SK-N-SH (cell line): ENCODE measurements around the gene TBCE. TPM values are rescaled to one million over a fixed set of nuclear protein-coding genes. Genes with fewer than 3 reads are reported as not detected.
A peak's percentile ranks its signal among the peaks of the same experiment; 100 is the strongest.

Source experiments
- CTCF ChIA-PET: fragments of 300-600, 350-600 bp; formaldehyde crosslinking; extraction: SDS; loops from one replicate; lab custom pipeline; 2021; lab: Yijun Ruan, JAX
- POLR2A ChIA-PET: fragments of 350-600 bp; sonication (Branson Sonifier 250); formaldehyde crosslinking; extraction: SDS; loops from one replicate; lab custom pipeline; 2020; ENCODE audit warnings: antibody characterized with exemption, inconsistent platforms; lab: Yijun Ruan, JAX
- DNase-seq: peaks from one replicate; pipeline ENCODE4 v3.0.0; 2012
- H2AFZ ChIP-seq: fragments of 200-600 bp; sonication (generic); 2 replicates; pipeline ENCODE4 v1.8.1; 2016; ENCODE audit warnings: antibody characterized with exemption, mild to moderate bottlenecking, low read depth
- H3F3A ChIP-seq: fragments of 200-600 bp; sonication (generic); replicated peaks from 2 replicates; pipeline ENCODE3; 2016; ENCODE audit warnings: antibody characterized with exemption, mild to moderate bottlenecking; ENCODE audit not compliant: insufficient read depth
- H3K27ac ChIP-seq, 2 experiments: fragments of 200-500 bp in 1 of 2; fragments of 200-600 bp in 1 of 2; sonication (Bioruptor generic) in 1 of 2; sonication (generic), shearing (Covaris generic) in 1 of 2; 2 replicates each; pipeline versions ENCODE4 v1.5.1 to v1.6.1; 2014 to 2016; ENCODE audit warnings: low read depth in 2 of 2, inconsistent platforms in 1 of 2, low read length in 1 of 2, mild to moderate bottlenecking in 1 of 2, mixed read lengths in 1 of 2
- H3K27me3 ChIP-seq: fragments of 200-600 bp; sonication (generic), shearing (Covaris generic); 2 replicates; pipeline ENCODE4 v1.6.1; 2016; ENCODE audit warnings: mixed run types; ENCODE audit not compliant: insufficient read depth
- H3K36me3 ChIP-seq, 2 experiments: fragments of 200-500 bp in 1 of 2; fragments of 200-600 bp in 1 of 2; sonication (Bioruptor generic) in 1 of 2; sonication (generic) in 1 of 2; replicated peaks in 1 of 2; 2 replicates each; pipeline versions ENCODE3 to v1.5.1; 2014 to 2016; ENCODE audit warnings: low read length in 1 of 2, mild to moderate bottlenecking in 1 of 2; ENCODE audit not compliant: insufficient read depth in 2 of 2, control insufficient read depth in 1 of 2
- H3K4me1 ChIP-seq, 2 experiments: fragments of 200-500 bp in 1 of 2; fragments of 200-600 bp in 1 of 2; sonication (Bioruptor generic) in 1 of 2; sonication (generic), shearing (Covaris generic) in 1 of 2; 2 replicates each; pipeline versions ENCODE4 v1.5.1 to v1.6.1; 2014 to 2016; ENCODE audit warnings: low read depth in 1 of 2, low read length in 1 of 2, mixed run types in 1 of 2; ENCODE audit not compliant: insufficient read depth in 2 of 2, control insufficient read depth in 1 of 2
- H3K4me2 ChIP-seq: fragments of 200-600 bp; sonication (generic), shearing (Covaris generic); 2 replicates; pipeline ENCODE4 v1.6.1; 2017; ENCODE audit warnings: mixed run types
- H3K4me3 ChIP-seq, 2 experiments: fragments of 200-500 bp in 1 of 2; fragments of 200-600 bp in 1 of 2; sonication (Bioruptor generic) in 1 of 2; sonication (generic), shearing (Covaris generic) in 1 of 2; 2 replicates each; pipeline versions ENCODE4 v1.5.1 to v1.8.1; 2014 to 2016; ENCODE audit warnings: low read depth in 2 of 2, inconsistent platforms in 1 of 2, low read length in 1 of 2, mild to moderate bottlenecking in 1 of 2, mixed read lengths in 1 of 2, moderate library complexity in 1 of 2
- H3K79me2 ChIP-seq: fragments of 200-600 bp; sonication (generic); 2 replicates; pipeline ENCODE4 v1.8.1; 2017; ENCODE audit warnings: mild to moderate bottlenecking; ENCODE audit not compliant: insufficient read depth
- H3K9ac ChIP-seq: fragments of 200-600 bp; sonication (generic); 2 replicates; pipeline ENCODE4 v1.6.1; 2017; ENCODE audit warnings: mixed run types
- H3K9me2 ChIP-seq: fragments of 200-600 bp; sonication (generic); 2 replicates; pipeline ENCODE4 v1.6.1; 2017; ENCODE audit warnings: mixed run types
- H3K9me3 ChIP-seq: fragments of 200-600 bp; sonication (generic); 2 replicates; pipeline ENCODE4 v1.6.1; 2017; ENCODE audit warnings: mixed run types, mild to moderate bottlenecking, moderate library complexity
- H4K20me1 ChIP-seq: fragments of 200-600 bp; sonication (generic); 2 replicates; pipeline ENCODE4 v1.6.1; 2017; ENCODE audit warnings: mild to moderate bottlenecking, mixed run types; ENCODE audit not compliant: insufficient read depth
- CHD2 ChIP-seq: fragments of 150-350 bp; IDR thresholded peaks from 2 replicates; pipeline ENCODE4 v1.6.1; 2018; ENCODE audit warnings: low read length; ENCODE audit not compliant: partially characterized antibody
- ELF1 ChIP-seq: IDR thresholded peaks from 2 replicates; pipeline ENCODE4 v1.4.0; 2012
- EP300 ChIP-seq, 2 experiments: IDR thresholded peaks; 2 replicates each; pipeline versions ENCODE4 v1.4.0 to v1.6.1; 2012; ENCODE audit warnings: borderline replicate concordance in 1 of 2, low read depth in 1 of 2, low read length in 1 of 2
- FOSL2 ChIP-seq: IDR thresholded peaks from 2 replicates; pipeline ENCODE4 v1.4.0; 2012; ENCODE audit warnings: low read depth, mild to moderate bottlenecking, moderate library complexity, borderline replicate concordance
- FOXJ3 ChIP-seq: sonication (generic); formaldehyde crosslinking; IDR thresholded peaks from 2 replicates; pipeline ENCODE4 v1.5.1; 2020; ENCODE audit warnings: mild to moderate bottlenecking, missing genetic modification reagents
- FOXM1 ChIP-seq: IDR thresholded peaks from 2 replicates; pipeline ENCODE4 v1.4.0; 2012; ENCODE audit warnings: low read depth, mild to moderate bottlenecking
- GABPA ChIP-seq: IDR thresholded peaks from 2 replicates; pipeline ENCODE4 v1.4.0; 2012; ENCODE audit warnings: low read depth, mild to moderate bottlenecking
- GATA2 ChIP-seq: sonication (generic); formaldehyde crosslinking; IDR thresholded peaks from 2 replicates; pipeline ENCODE4 v1.5.0; 2020; ENCODE audit warnings: mild to moderate bottlenecking, missing genetic modification reagents
- JUND ChIP-seq: IDR thresholded peaks from 2 replicates; pipeline ENCODE4 v1.4.0; 2012
- MEF2A ChIP-seq: IDR thresholded peaks from 2 replicates; pipeline ENCODE4 v1.4.0; 2012; ENCODE audit warnings: low read depth, borderline replicate concordance
- NFIC ChIP-seq: IDR thresholded peaks from 2 replicates; pipeline ENCODE4 v1.4.0; 2012; ENCODE audit warnings: borderline replicate concordance
- POLR2AphosphoS5 ChIP-seq: IDR thresholded peaks from 2 replicates; pipeline ENCODE4 v1.6.1; 2012; ENCODE audit warnings: low read depth, low read length
- RAD21 ChIP-seq: IDR thresholded peaks from 2 replicates; pipeline ENCODE4 v1.6.1; 2012; ENCODE audit warnings: mild to moderate bottlenecking, low read length
- SIN3A ChIP-seq: IDR thresholded peaks from 2 replicates; pipeline ENCODE4 v1.6.1; 2012; ENCODE audit warnings: low read depth, mild to moderate bottlenecking, low read length, moderate library complexity, borderline replicate concordance
- SMC3 ChIP-seq: IDR thresholded peaks from 2 replicates; pipeline ENCODE4 v1.6.1; 2012; ENCODE audit warnings: low read depth, low read length, improper control_type of control experiment
- TAF1 ChIP-seq: IDR thresholded peaks from 2 replicates; pipeline ENCODE4 v1.6.1; 2012; ENCODE audit warnings: low read depth, mild to moderate bottlenecking, low read length, moderate library complexity, borderline replicate concordance
- TCF12 ChIP-seq: IDR thresholded peaks from 2 replicates; pipeline ENCODE4 v1.4.0; 2012
- WGBS: methylation state at CpG from one replicate; pipeline ENCODE4 v1.1.6; 2017; ENCODE audit warnings: low lambda C conversion rate; 5-methylcytosine and 5-hydroxymethylcytosine counted together
- polyA plus RNA-seq, 3 experiments: library from polyadenylated mRNA; depleted of rRNA; stranded (reverse); fragments of >200 nt; gene quantifications; 2 replicates each; pipeline ENCODE4 v1.2.3, GENCODE V29; 2012
- TF ChIP-seq, protein P1 (sequence below): fragments of 200-600 bp; sonication (generic); IDR thresholded peaks from 2 replicates; pipeline ENCODE4 v1.6.1; 2017; ENCODE audit warnings: antibody characterized with exemption, mild to moderate bottlenecking, moderate library complexity
- TF ChIP-seq, protein P2 (sequence below): fragments of 150-350 bp; IDR thresholded peaks from 2 replicates; pipeline ENCODE4 v1.6.1; 2016; ENCODE audit warnings: mild to moderate bottlenecking, low read depth, low read length
- TF ChIP-seq, protein P3 (sequence below): IDR thresholded peaks from 2 replicates; pipeline ENCODE4 v1.4.0; 2012; ENCODE audit warnings: low read depth
- TF ChIP-seq, protein P4 (sequence below): IDR thresholded peaks from 2 replicates; pipeline ENCODE4; 2012

TBCE gene
- polyA plus RNA-seq, 1 of the 3 experiments (the other 2 are of a cell fraction) = 18.3 TPM

DNA sequence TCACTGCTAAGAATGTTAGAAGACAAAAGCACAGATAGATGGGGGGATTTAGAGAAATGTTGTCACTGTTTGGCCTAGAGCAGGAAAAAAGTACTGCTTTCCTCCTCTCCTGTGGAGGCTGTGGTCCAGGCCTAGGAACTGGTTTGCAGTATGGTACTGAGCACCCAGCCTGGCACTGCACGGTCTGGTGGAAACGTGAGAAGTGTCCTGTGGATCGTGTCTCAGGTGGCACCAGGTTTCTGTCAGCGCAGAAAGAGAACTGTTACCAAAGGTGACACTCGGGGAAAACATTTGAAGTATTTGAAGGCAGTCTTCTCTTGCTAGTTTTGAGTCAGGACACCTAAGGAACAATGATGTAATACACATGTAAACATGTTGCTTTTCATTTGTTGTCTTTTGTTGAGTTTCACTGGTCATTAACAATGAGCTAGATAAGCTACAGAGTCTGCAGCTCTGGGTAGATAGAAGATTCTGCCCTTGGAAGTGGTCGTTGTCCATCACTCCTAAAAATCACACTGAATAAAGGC is 74.0 kb downstream of the TBCE start (continued):
- TF ChIP-seq NFIC (no peak), GABPA (no peak), MEF2A (no peak), GATA2 (CRISPR knock-in tag) (no peak), POLR2AphosphoS5 (no peak), FOXM1 (no peak), ELF1 (no peak), FOSL2 (no peak)
- TF ChIP-seq, protein P1, sequence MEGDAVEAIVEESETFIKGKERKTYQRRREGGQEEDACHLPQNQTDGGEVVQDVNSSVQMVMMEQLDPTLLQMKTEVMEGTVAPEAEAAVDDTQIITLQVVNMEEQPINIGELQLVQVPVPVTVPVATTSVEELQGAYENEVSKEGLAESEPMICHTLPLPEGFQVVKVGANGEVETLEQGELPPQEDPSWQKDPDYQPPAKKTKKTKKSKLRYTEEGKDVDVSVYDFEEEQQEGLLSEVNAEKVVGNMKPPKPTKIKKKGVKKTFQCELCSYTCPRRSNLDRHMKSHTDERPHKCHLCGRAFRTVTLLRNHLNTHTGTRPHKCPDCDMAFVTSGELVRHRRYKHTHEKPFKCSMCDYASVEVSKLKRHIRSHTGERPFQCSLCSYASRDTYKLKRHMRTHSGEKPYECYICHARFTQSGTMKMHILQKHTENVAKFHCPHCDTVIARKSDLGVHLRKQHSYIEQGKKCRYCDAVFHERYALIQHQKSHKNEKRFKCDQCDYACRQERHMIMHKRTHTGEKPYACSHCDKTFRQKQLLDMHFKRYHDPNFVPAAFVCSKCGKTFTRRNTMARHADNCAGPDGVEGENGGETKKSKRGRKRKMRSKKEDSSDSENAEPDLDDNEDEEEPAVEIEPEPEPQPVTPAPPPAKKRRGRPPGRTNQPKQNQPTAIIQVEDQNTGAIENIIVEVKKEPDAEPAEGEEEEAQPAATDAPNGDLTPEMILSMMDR = no peak
- TF ChIP-seq, protein P2, sequence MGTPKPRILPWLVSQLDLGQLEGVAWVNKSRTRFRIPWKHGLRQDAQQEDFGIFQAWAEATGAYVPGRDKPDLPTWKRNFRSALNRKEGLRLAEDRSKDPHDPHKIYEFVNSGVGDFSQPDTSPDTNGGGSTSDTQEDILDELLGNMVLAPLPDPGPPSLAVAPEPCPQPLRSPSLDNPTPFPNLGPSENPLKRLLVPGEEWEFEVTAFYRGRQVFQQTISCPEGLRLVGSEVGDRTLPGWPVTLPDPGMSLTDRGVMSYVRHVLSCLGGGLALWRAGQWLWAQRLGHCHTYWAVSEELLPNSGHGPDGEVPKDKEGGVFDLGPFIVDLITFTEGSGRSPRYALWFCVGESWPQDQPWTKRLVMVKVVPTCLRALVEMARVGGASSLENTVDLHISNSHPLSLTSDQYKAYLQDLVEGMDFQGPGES = no peak
- TF ChIP-seq, protein P3, sequence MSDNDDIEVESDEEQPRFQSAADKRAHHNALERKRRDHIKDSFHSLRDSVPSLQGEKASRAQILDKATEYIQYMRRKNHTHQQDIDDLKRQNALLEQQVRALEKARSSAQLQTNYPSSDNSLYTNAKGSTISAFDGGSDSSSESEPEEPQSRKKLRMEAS = no peak

DNA sequence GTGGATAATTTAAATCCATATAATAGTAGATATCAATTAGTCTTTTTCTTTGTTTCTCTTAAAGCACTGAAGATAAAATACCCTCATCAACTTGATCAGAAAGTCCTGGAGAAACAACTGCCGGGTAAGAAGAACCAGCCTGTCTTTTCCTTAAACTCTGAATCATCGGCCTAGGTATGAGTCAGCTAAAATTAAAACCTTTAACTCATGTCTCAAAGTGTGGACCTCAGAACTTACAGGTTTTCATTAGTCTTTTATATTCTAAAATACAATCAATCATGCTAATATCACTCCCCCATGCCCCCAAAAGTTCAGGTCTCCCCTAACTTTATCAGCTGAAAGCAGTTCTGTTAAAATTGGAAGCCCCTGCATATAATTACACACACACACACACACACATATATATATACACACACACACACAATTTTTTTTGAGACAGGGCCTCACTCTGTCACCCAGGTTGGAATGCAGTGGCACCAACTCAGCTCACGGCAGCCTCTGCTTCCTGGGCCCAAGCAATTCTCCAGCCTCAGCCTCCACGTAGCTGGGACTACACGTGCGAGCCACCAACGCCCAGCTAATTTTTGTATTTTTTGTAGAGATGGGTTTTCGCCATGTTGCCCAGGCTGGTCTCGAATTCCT is 75.7 kb downstream of the TBCE start:
- peak; percentile 63; the same call in 1 of the 2 replicates for TF ChIP-seq TCF12
- TF ChIP-seq CHD2 = no peak
- TF ChIP-seq, protein P2 = no peak
- TF ChIP-seq, protein P3 = no peak
- peak; percentile 92 for TF ChIP-seq FOSL2
- TF ChIP-seq FOXJ3 = no peak
- no peak for TF ChIP-seq EP300 (IDR thresholded peaks at IDR 0.05; ENCODE audit: borderline replicate concordance in 1 of 2, low read depth in 1 of 2, low read length in 1 of 2)
- TF ChIP-seq GABPA = no peak
- no peak for TF ChIP-seq SMC3
- no peak for TF ChIP-seq RAD21
- no peak for TF ChIP-seq FOXM1
- TF ChIP-seq, protein P4, sequence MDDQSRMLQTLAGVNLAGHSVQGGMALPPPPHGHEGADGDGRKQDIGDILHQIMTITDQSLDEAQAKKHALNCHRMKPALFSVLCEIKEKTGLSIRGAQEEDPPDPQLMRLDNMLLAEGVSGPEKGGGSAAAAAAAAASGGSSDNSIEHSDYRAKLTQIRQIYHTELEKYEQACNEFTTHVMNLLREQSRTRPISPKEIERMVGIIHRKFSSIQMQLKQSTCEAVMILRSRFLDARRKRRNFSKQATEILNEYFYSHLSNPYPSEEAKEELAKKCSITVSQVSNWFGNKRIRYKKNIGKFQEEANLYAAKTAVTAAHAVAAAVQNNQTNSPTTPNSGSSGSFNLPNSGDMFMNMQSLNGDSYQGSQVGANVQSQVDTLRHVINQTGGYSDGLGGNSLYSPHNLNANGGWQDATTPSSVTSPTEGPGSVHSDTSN = peak; percentile 54
- TF ChIP-seq GATA2 (CRISPR knock-in tag) = no peak
- TF ChIP-seq TAF1 = no peak
- TF ChIP-seq SIN3A = no peak
- peak; percentile 79 for TF ChIP-seq JUND
- Histone ChIP-seq H2AFZ (peak overlapping the region; percentile 31; the same call in 1 of the 2 replicates), H3K4me3 (no peak overlapping the region), H3K9ac (peak overlapping the region; percentile 29; the same call in 1 of the 2 replicates), H3K4me2 (peak overlapping the region; percentile 22; the same call in 1 of the 2 replicates), H3K79me2 (no peaks in the 10 kb centered on the region), H3K27ac (peak overlapping the region; percentile 69 to 78; a peak in 3 of 4 replicates), H3K27me3 (no peaks in the 10 kb centered on the region), H3K4me1 (peaks cover 0 to 11% of the 10 kb centered on the region in 2 experiments; a peak in 1 of 4 replicates), H3F3A (peaks cover 25% of the 10 kb centered on the region), H3K9me3 (no peaks in the 10 kb centered on the region), H4K20me1 (no peaks in the 10 kb centered on the region), H3K36me3 (peaks cover 53 to 63% of the 10 kb centered on the region in 2 experiments), H3K9me2 (no peaks in the 10 kb centered on the region)
- DNase-seq = no peak
- POLR2A ChIA-PET = no interaction called here
- CTCF ChIA-PET = interaction anchor here (1.3 to 1.9 kb wide), 4 partner anchors 16 to 529 kb away, joined by 3 to 5 read pairs (median 4); no protein-coding TSS in a partner anchor
- 66% methylated on average over 8 of the region's 9 CpGs for WGBS
